AG04450 (cell line): ENCODE results near the gene WDR70. TPM values are rescaled to one million over a fixed set of nuclear protein-coding genes. Genes with fewer than 3 reads are reported as not detected.
"Not testable (repeated sequence)": the region's sequence is repeated elsewhere in the genome, so short reads cannot be mapped to it uniquely, and the experiment has no call there.

Experiments
- CTCF ChIA-PET: fragments of 300-600, 350-600 bp; formaldehyde crosslinking; extraction: SDS; loops from one replicate; lab custom pipeline; 2022; ENCODE audit warnings: antibody characterized with exemption, inconsistent platforms; lab: Charles Lee
- POLR2A ChIA-PET: fragments of 350-600 bp; formaldehyde crosslinking; extraction: SDS; loops from one replicate; lab custom pipeline; 2021; ENCODE audit warnings: antibody characterized with exemption, inconsistent platforms; lab: Yijun Ruan, JAX
- DNase-seq: peaks from one replicate; pipeline ENCODE4 v3.0.0-alpha.2; 2011; ENCODE audit warnings: low read depth, low spot score
- H3K27ac ChIP-seq: one replicate; pipeline ENCODE4 v1.5.1; 2012; ENCODE audit warnings: low read depth, low read length, control low read depth
- H3K27me3 ChIP-seq: one replicate; pipeline ENCODE4 v1.6.0; 2012; ENCODE audit warnings: low read length; ENCODE audit not compliant: control insufficient read depth, insufficient read depth
- H3K4me3 ChIP-seq: 2 replicates; pipeline ENCODE4 v1.5.1; 2011; ENCODE audit warnings: mild to moderate bottlenecking, low read depth, low read length, control low read depth
- H3K9me3 ChIP-seq: 2 replicates; pipeline ENCODE4 v1.5.1; 2012; ENCODE audit warnings: low read length; ENCODE audit not compliant: control insufficient read depth, insufficient read depth
- polyA plus RNA-seq: library from polyadenylated mRNA; depleted of rRNA; stranded (reverse); fragments of >200 nt; gene quantifications from 2 replicates; pipeline ENCODE4 v1.2.3, GENCODE V29; 2011
- TF ChIP-seq, protein P1 (sequence below): IDR thresholded peaks from 2 replicates; pipeline ENCODE4 v1.5.1; 2011; ENCODE audit warnings: low read depth, low read length, control low read depth, inconsistent platforms

Gene WDR70
- polyA plus RNA-seq, 1 experiment: 38.5 TPM

DNA sequence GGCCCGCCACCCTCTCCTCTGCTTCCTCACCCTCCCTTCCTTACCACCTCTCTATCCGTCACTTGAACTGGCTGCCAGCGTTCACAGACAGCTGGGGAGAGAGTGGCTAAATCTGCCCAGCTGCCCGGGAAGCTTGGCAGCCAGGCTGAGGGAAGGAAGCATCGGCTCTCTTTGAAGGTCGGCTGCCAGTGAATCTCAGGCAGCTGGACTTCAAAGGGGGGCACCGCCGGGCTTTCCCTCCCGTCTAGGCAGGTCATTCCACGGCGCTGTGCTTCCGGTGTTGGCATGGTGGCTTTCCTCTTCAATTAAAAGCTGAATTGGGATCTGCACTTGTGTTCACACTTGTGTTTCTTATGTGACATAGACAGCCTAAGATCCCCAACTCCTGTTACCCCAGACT is 286.8 kb downstream of the WDR70 start:
- no peaks in the 10 kb centered on the region for H3K27me3 ChIP-seq
- ChIA-PET CTCF (no interaction called here), POLR2A (no interaction called here)
- no peaks in the 10 kb centered on the region; the same call in 1 of the 2 replicates for H3K9me3 ChIP-seq
- TF ChIP-seq, protein P1, sequence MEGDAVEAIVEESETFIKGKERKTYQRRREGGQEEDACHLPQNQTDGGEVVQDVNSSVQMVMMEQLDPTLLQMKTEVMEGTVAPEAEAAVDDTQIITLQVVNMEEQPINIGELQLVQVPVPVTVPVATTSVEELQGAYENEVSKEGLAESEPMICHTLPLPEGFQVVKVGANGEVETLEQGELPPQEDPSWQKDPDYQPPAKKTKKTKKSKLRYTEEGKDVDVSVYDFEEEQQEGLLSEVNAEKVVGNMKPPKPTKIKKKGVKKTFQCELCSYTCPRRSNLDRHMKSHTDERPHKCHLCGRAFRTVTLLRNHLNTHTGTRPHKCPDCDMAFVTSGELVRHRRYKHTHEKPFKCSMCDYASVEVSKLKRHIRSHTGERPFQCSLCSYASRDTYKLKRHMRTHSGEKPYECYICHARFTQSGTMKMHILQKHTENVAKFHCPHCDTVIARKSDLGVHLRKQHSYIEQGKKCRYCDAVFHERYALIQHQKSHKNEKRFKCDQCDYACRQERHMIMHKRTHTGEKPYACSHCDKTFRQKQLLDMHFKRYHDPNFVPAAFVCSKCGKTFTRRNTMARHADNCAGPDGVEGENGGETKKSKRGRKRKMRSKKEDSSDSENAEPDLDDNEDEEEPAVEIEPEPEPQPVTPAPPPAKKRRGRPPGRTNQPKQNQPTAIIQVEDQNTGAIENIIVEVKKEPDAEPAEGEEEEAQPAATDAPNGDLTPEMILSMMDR: no peak
- no peak overlapping the region for H3K27ac ChIP-seq
- no peak for DNase-seq
- H3K4me3 ChIP-seq: no peak overlapping the region

DNA sequence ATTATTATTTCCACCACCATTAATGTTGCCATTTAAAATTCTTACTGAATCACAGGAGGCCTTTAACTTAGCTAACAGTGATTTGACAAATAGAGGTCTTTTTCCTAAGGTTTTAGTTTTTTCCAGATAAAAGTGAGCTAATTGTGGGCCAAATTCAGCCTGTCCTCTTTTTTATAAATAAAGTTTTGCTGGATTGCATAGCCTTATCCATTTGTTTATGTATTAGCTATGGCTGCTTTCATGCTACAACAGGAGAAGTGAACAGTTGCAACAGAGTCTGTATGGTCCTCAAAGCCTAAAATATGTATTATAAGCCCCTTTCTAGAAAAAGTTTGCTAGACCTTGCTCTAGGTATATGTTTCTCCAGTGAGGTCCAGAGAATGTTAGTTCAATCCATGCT is 288.3 kb downstream of the WDR70 start:
- Histone ChIP-seq H3K27ac (no peak overlapping the region), H3K9me3 (no peaks in the 10 kb centered on the region; the same call in 1 of the 2 replicates), H3K27me3 (no peaks in the 10 kb centered on the region), H3K4me3 (no peak overlapping the region)
- DNase-seq: no peak
- TF ChIP-seq, protein P1: no peak
- ChIA-PET CTCF (interaction anchor here (2.2 kb wide), 1 partner anchor 525 kb away, joined by 5 read pairs; no protein-coding TSS in a partner anchor), POLR2A (interaction anchor here (0.7 kb wide), 2 partner anchors 31 to 56 kb away, joined by 3 to 5 read pairs; no protein-coding TSS in a partner anchor)

DNA sequence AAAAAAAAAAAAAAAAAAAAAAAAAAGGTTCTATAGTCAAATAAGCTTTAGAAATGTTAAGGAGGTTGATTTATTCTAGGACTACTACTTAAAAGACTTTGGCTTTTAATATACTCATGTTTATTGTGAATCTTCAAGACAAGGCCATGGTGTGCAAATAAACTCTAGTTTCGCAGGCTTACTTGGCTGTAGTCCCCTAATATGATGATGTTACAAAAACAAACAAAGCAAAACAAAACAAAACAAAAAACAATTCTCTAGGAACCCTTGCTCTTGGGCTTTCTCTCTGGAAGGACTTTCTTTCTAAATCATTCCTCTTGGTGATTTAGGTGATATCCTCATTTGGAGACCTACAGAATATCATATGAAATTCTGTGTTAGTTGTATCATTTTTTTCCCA is 288.7 kb downstream of the WDR70 start:
- H3K27ac ChIP-seq: no peak overlapping the region
- H3K4me3 ChIP-seq: no peak overlapping the region
- TF ChIP-seq, protein P1: no peak
- CTCF ChIA-PET: interaction anchor here (2.2 kb wide), 1 partner anchor 525 kb away, joined by 5 read pairs; no protein-coding TSS in a partner anchor
- POLR2A ChIA-PET: interaction anchor here (0.7 to 1.3 kb wide), 5 partner anchors 29 to 104 kb away, joined by 3 to 10 read pairs (median 5); no protein-coding TSS in a partner anchor
- H3K9me3 ChIP-seq: no peaks in the 10 kb centered on the region; the same call in 1 of the 2 replicates
- no peaks in the 10 kb centered on the region for H3K27me3 ChIP-seq
- DNase-seq: no peak

DNA sequence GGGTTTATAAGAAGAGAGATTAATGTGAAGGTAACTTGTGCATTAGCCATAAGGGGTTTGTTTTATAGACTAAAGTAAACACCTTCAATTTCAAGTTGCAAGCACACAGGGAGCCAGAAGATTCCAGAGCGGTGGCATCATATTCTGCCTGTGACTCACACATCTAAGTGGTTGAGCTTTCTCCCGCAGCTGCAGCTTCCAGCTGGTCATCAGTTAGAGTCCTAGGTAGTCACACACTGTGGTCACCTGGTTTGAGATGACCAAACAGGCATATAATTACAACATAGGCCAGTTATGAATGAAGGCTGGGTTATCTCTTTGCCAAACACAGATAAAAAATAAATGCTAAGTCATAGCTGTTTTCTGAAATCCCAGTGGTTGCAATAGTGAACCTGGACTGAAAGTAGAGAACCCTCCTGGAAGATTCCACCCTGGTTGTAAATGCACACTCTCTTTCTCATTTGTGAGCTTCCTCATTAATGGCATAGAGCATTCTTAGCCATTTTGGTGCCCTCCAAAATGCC is 289.5 kb downstream of the WDR70 start:
- Histone ChIP-seq H3K27me3 (no peaks in the 10 kb centered on the region), H3K4me3 (no peak overlapping the region), H3K9me3 (no peaks in the 10 kb centered on the region; the same call in 1 of the 2 replicates), H3K27ac (peak overlapping the region; percentile 95)
- POLR2A ChIA-PET: interaction anchor here (0.5 to 1.3 kb wide), 7 partner anchors 30 to 297 kb away, joined by 3 to 10 read pairs (median 4); partner anchors contain the start of gene NUP155
- DNase-seq: peak; percentile 97
- TF ChIP-seq, protein P1: no peak
- CTCF ChIA-PET: interaction anchor here (1.1 to 2.2 kb wide), 2 partner anchors 168 to 524 kb away, joined by 3 to 5 read pairs; no protein-coding TSS in a partner anchor

- H3K27ac ChIP-seq, POLR2A ChIA-PET, H3K9me3 ChIP-seq, H3K27me3 ChIP-seq, DNase-seq, H3K4me3 ChIP-seq, CTCF ChIA-PET: not testable (repeated sequence)
Observed at GRCh38 chr5:37672118-37672588, 293.0 kb downstream of the WDR70 start.

GRCh38 chr5:37674361-37674760 is 295.2 kb downstream of the WDR70 start:
- H3K4me3 ChIP-seq, H3K27ac ChIP-seq, DNase-seq, H3K27me3 ChIP-seq, POLR2A ChIA-PET, H3K9me3 ChIP-seq, CTCF ChIA-PET: not testable (repeated sequence)

GRCh38 chr5:37679326-37679725 is 300.2 kb downstream of the WDR70 start:
- H3K27ac ChIP-seq, POLR2A ChIA-PET, DNase-seq, H3K27me3 ChIP-seq, H3K9me3 ChIP-seq, CTCF ChIA-PET, H3K4me3 ChIP-seq: not testable (repeated sequence)

DNA sequence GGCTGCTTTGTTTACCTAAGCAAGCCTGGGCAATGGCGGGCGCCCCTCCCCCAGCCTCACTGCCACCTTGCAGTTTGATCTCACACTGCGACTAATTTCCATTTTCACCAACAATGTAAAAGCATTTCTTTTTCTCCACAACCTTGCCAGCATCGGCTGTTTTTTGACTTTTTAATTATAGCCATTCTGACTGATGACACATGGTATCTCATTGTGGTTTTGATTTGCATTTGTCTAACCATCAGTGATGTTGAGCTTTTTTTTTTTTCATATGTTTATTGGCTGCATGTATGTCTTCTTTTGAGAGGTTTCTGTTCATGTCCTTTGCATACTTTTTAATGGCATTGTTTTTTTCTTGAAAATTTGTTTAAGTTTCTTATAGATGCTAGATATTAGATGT is 300.8 kb downstream of the WDR70 start:
- DNase-seq, H3K27me3 ChIP-seq, POLR2A ChIA-PET, H3K4me3 ChIP-seq, H3K9me3 ChIP-seq, H3K27ac ChIP-seq: not testable (repeated sequence)
- CTCF ChIA-PET: interaction anchor here (0.8 kb wide), 1 partner anchor 267 kb away, joined by 3 read pairs; no protein-coding TSS in a partner anchor
